Measurements from ENCODE around the gene CNTNAP2.

DNA sequence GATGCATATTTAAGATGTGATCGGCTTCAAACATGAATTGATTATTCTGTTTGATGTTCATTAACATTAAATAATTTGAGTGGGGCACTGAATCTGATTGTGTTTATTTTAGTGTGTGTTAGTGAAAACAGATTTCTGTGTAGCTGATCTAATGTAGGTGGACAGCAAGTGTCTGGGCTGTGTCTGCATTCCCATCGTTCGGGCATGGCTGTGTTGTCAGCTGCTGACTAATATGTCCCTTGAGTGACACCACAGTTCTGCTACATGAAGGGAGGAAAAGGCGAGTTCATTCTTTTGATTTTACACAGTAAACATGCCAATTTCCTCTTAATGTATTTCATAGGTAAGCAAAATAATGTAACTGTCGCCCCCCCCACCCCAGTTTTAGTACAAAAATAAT, 203.0 kb downstream of the CNTNAP2 start:
- TF ChIP-seq, protein P1, sequence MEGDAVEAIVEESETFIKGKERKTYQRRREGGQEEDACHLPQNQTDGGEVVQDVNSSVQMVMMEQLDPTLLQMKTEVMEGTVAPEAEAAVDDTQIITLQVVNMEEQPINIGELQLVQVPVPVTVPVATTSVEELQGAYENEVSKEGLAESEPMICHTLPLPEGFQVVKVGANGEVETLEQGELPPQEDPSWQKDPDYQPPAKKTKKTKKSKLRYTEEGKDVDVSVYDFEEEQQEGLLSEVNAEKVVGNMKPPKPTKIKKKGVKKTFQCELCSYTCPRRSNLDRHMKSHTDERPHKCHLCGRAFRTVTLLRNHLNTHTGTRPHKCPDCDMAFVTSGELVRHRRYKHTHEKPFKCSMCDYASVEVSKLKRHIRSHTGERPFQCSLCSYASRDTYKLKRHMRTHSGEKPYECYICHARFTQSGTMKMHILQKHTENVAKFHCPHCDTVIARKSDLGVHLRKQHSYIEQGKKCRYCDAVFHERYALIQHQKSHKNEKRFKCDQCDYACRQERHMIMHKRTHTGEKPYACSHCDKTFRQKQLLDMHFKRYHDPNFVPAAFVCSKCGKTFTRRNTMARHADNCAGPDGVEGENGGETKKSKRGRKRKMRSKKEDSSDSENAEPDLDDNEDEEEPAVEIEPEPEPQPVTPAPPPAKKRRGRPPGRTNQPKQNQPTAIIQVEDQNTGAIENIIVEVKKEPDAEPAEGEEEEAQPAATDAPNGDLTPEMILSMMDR (conservative IDR thresholded peaks at IDR 0.05; ENCODE audit: low read length) = no peak
- no peak for TF ChIP-seq EZH2phosphoT487 (IDR thresholded peaks at IDR 0.05; ENCODE audit: borderline replicate concordance, low read depth, low read length)
